Spleen (tissue), 7 donors: ENCODE data around the gene LIG3.

ENCODE experiments used
- POLR2A ChIP-seq, 3 donors: fragments of 450-650 bp; IDR thresholded peaks; one replicate each; pipeline ENCODE4 v1.5.1; 2017; ENCODE audit warnings: antibody characterized with exemption in 3 of 3, mild to moderate bottlenecking in 1 of 3
- TF ChIP-seq, protein P1 (sequence below), 11 experiments: fragments of 200-600 bp in 7 of 11; fragments of 450-650 bp in 4 of 11; sonication (generic) in 4 of 11; IDR thresholded peaks in 8 of 11; conservative IDR thresholded peaks in 3 of 11; 1 replicate in 7 of 11; 2 replicates in 4 of 11; pipeline versions ENCODE4 v1.4.0 to v1.8.0; 2016 to 2021; ENCODE audit warnings: antibody characterized with exemption in 11 of 11, inconsistent platforms in 4 of 11, mild to moderate bottlenecking in 1 of 11
- donor health status: DM: no; HTN: no; CAD: no; lungs with moderate emphysema.
- donor health status: DM: no; HTN: no; CAD: no.
- donor health status: DM: no; HTN: no; CAD: no.

DNA sequence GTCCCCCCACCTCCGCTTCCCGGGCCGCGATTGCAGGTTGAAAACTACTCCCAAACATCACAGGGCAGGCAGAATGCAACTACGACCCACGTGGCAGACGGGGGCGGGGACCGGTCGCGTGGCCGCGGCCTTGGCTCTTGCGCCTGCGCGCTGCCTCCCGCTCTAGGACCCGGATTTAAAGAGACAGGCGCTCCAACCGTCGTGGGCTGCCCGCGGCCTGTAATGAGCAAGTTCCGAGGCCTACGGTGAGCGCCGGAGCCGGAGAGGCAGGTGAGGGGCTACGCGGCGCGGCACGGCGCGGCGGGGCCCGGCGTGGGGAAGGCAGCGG is at the start of gene LIG3:
- TF ChIP-seq, protein P1, sequence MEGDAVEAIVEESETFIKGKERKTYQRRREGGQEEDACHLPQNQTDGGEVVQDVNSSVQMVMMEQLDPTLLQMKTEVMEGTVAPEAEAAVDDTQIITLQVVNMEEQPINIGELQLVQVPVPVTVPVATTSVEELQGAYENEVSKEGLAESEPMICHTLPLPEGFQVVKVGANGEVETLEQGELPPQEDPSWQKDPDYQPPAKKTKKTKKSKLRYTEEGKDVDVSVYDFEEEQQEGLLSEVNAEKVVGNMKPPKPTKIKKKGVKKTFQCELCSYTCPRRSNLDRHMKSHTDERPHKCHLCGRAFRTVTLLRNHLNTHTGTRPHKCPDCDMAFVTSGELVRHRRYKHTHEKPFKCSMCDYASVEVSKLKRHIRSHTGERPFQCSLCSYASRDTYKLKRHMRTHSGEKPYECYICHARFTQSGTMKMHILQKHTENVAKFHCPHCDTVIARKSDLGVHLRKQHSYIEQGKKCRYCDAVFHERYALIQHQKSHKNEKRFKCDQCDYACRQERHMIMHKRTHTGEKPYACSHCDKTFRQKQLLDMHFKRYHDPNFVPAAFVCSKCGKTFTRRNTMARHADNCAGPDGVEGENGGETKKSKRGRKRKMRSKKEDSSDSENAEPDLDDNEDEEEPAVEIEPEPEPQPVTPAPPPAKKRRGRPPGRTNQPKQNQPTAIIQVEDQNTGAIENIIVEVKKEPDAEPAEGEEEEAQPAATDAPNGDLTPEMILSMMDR (IDR thresholded peaks at IDR 0.05 in 8 of 11, conservative IDR thresholded peaks at IDR 0.05 in 3 of 11): no peak
- TF ChIP-seq POLR2A (IDR thresholded peaks at IDR 0.05): peak in 1 of 3 donors; percentile 56
